ENCODE measurements around the gene NR6A1.

Gene NR6A1

GRCh38 chr9:124730772-124731171 lies 40.3 kb downstream of the NR6A1 start:
- H3K4me3 ChIP-seq (ENCODE audit: low read depth, low read length): no peak overlapping the region

DNA sequence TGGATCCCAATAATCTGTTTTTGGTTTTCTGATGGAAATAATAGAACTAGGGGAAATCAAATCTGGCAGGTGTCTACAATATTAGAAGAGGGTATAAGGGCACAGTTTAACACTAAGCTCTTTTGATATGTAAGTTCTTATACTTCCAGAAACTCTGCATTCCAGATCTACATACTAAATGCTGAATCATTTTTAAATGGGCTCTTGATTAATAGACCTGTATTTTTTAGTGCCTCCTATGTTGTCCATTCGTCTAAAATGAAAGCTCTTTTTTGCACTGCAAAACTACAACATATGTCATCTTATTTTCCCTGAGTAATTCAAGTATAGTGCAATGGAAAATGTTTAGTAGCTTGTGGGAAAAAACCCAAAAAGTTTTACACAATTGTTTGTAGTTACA lies 44.2 kb downstream of the NR6A1 start:
- H3K4me3 ChIP-seq (ENCODE audit: low read depth, low read length): no peak overlapping the region

GRCh38 chr9:124725068-124725452 lies 46.1 kb downstream of the NR6A1 start:
- no peak overlapping the region for H3K4me3 ChIP-seq (ENCODE audit: low read depth, low read length)

GRCh38 chr9:124724415-124725067 lies 46.6 kb downstream of the NR6A1 start:
- no peak overlapping the region for H3K4me3 ChIP-seq (ENCODE audit: low read depth, low read length)

DNA sequence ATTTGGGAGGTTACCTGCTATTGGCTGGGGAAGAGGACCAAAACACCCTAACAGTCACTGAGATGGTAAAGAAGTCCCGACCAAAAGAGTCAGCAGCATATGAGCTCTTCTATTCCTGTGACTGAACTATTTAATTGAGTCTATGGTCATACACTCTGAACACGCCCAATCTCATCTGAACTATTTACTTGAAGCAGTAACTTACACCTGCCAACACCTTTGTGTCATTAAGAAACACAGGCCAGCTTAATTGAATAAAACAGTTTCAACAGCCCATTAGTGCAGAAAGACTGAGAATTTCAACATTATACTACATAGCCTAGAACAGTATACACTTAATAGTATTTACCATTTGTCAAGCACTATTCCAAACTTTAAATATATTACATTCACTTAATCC lies 47.8 kb downstream of the NR6A1 start:
- H3K4me3 ChIP-seq (ENCODE audit: low read depth, low read length): no peak overlapping the region

DNA sequence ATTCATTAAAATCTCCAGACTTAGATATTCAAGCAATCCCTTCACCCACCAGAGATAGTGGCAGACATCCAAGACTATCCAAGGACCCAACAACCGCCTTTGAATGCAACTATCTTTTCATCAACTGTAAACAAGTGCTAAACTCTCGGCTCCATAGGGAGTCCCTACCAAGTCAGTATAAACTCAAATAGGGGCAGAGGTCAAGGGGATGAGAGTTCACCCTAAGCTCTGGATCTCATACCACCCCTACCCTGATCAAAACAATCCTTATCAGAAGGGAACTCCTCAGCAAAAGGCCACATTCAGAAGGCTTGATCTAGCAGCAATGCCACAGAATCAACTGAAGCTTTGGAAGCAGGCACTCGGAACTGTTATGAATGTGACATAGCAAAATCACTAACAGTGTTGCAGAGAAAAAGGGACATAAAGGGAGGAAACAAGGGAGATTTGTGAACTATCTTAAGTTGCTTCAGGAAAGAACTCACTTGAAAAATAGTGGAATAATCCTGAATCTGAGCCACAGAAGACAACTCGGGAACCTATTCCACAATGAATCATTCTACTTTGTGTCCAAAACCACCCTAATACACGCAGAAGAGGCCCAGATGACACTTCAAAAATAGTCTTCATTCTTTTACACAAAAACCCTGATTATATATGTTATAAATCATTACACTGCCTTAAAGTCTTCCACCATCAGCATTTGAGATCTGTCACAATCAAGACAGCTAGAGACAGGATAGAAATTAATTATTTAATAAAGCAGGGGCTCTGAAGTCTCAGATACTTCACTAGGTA lies 49.8 kb downstream of the NR6A1 start:
- H3K4me3 ChIP-seq (ENCODE audit: low read depth, low read length): no peak overlapping the region

GRCh38 chr9:124720429-124721108 lies 50.5 kb downstream of the NR6A1 start:
- H3K4me3 ChIP-seq (ENCODE audit: low read depth, low read length): no peak overlapping the region

DNA sequence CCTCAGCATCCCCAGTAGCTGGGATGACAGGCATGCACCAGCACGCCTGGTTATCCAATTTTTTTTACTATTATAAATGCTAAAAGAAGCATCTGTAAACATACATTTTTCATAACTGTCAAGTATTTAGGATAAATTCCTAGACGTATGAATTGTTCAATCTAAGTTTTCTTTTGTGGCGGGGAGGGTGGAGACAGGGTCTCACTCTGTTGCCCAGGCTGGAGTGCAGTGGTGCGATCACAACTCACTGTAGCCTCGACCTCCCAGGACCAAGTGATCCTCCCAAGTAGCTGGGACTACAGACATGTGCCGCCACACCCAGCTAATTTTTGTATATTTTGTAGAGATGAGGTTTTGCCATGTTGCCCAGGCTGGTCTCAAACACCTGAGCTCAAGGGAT lies 52.2 kb downstream of the NR6A1 start:
- H3K4me3 ChIP-seq (ENCODE audit: low read depth, low read length): no peak overlapping the region

- H3K4me3 ChIP-seq (ENCODE audit: low read depth, low read length): no peak overlapping the region
Measured at GRCh38 chr9:124717597-124717996, 53.5 kb downstream of the NR6A1 start.

- no peak overlapping the region for H3K4me3 ChIP-seq (ENCODE audit: low read depth, low read length)
Measured at GRCh38 chr9:124716808-124717207, 54.3 kb downstream of the NR6A1 start.

DNA sequence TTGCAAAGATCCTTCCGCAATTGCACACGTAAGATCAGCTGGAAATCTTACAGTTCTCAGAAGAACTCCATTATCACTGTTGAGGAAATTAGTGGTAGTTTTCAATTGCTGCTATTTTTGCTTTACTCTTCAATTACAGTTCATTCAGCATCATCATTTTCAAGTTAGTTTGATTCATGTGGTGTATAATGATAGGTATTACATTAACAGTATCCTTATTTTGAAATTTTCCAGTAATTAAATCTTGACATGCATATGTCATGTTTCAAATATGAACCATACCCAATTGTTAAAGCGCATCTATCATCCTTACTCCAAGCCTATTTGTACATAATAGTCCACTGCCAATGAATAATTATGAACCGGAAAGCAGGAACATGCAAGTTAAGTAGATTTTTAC lies 60.3 kb downstream of the NR6A1 start:
- H3K4me3 ChIP-seq (ENCODE audit: low read depth, low read length): no peak overlapping the region

- H3K4me3 ChIP-seq (ENCODE audit: low read depth, low read length): no peak overlapping the region
Measured at GRCh38 chr9:124709292-124709690, 61.8 kb downstream of the NR6A1 start.

DNA sequence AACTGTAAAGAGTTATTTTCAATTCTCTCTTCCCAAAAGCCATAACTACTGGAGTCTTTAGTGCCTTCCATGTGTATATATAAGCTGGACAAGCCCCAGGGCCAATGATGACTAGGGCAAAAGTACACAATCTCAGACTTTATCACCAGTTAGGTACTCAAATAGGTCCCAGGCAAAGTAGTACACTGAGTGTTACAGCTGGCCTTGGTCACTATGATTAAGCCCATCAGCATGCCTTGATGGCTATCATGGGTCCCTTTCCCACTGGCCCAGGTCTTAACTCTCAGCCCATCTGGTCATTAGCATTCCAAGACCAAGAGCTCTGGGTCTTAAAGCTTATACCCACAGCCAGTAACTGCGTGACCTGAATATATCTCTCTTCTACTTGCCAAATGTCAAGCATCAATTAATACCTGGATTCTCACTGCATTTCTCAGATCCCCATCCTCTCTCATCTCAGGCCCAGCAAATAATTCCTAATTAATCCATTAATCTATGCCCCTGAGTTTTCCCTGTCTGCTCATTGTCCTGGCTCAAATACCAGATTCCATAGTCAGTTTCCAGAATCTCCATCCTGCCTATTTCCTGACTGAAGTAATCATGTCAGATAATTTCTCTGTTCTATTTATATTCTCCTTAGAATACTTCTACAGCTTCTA lies 62.3 kb downstream of the NR6A1 start:
- H3K4me3 ChIP-seq (ENCODE audit: low read depth, low read length): no peak overlapping the region

- no peak overlapping the region for H3K4me3 ChIP-seq (ENCODE audit: low read depth, low read length)
Measured at GRCh38 chr9:124708074-124708473, 63.0 kb downstream of the NR6A1 start.

- no peak overlapping the region for H3K4me3 ChIP-seq (ENCODE audit: low read depth, low read length)
Measured at GRCh38 chr9:124707666-124708065, 63.4 kb downstream of the NR6A1 start.

DNA sequence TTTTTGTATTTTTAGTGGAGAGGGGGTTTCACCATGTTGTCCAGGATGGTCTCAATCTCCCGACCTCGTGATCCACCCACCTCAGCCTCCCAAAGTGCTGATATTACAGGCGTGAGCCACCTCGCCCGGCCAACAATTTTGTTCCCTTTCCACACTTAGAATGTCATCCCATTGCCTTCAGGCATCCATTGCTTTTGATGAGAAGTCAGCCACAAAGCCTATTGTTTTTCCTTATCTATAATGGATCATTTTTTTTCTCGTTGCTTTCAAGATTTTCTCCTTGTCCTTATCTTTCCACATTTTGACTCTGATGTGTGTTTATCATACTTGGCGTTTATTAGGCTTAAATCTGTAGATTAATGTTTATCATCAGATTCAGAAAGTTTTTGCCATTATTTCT lies 64.4 kb downstream of the NR6A1 start:
- H3K4me3 ChIP-seq (ENCODE audit: low read depth, low read length): no peak overlapping the region

DNA sequence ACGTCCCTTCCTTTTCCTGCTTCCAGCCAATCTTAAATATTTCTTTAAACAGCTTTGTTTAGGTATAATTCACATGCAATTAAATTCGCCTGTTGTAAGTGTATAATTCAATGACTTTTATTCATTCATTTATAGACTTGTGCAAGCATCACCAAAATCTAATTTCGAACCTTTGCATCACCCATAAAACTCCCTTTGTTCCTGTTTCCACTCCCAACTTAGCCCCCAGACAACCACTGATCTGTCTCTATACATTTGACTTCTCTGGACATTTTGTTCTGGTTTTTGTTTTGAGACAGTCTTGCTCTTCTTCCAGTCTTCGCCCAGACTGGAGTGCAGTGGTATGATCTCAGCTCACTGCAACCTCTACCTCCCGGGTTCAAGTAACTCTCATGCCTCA lies 71.5 kb downstream of the NR6A1 start:
- H3K4me3 ChIP-seq (ENCODE audit: low read depth, low read length): no peak overlapping the region

- H3K4me3 ChIP-seq (ENCODE audit: low read depth, low read length): no peak overlapping the region
Measured at GRCh38 chr9:124698265-124698664, 72.8 kb downstream of the NR6A1 start.

GRCh38 chr9:124697326-124698200 lies 73.5 kb downstream of the NR6A1 start:
- H3K4me3 ChIP-seq (ENCODE audit: low read depth, low read length): no peak overlapping the region

DNA sequence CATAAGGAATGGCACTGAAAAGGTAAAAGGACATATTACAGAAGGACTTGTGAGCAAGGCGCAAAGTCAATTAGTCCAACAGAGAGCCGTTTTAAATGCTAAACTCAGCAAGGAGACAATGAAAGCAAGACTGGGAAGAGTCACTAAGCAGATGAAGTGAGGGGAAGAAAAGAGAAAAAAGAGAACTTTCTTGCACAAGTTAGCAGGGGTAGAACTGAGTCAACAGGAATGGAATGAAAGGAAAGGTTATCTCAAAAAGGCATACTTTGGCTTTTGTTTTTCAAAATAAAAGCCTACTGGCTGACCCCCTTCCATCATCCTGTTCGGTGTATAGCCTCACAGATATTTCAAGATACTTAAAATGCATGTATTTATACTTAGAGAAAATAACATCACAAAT lies 75.0 kb downstream of the NR6A1 start:
- H3K4me3 ChIP-seq (ENCODE audit: low read depth, low read length): no peak overlapping the region

Data from iPS-11a (cell line).